Fibroblast of lung (primary cell): ENCODE measurements around the gene PRKCH. TPM values are rescaled to one million over a fixed set of nuclear protein-coding genes. Genes with fewer than 3 reads are reported as not detected.

Experiments used
- DNase-seq, 2 donors: peaks; one replicate each; pipeline versions ENCODE4 v3.0.0 to v3.0.0-alpha.2; 2010; ENCODE audit warnings: low read depth in 2 of 2
- H2AFZ ChIP-seq: 2 replicates; pipeline ENCODE4 v1.5.1; 2012; ENCODE audit warnings: low read length, control low read depth, inconsistent platforms
- H3K27ac ChIP-seq: 2 replicates; pipeline ENCODE4 v1.5.1; 2011; ENCODE audit warnings: low read length, control low read depth; ENCODE audit not compliant: insufficient read depth
- H3K27me3 ChIP-seq: 2 replicates; pipeline ENCODE4 v1.5.1; 2011; ENCODE audit warnings: mild to moderate bottlenecking, low read length; ENCODE audit not compliant: control insufficient read depth, insufficient read depth
- H3K36me3 ChIP-seq: 2 replicates; pipeline ENCODE4 v1.5.1; 2011; ENCODE audit warnings: low read length; ENCODE audit not compliant: control insufficient read depth, insufficient read depth
- H3K4me1 ChIP-seq: 2 replicates; pipeline ENCODE4 v1.5.1; 2011; ENCODE audit warnings: low read length; ENCODE audit not compliant: control insufficient read depth, insufficient read depth; ENCODE audit errors: extremely low read depth
- H3K4me2 ChIP-seq: 2 replicates; pipeline ENCODE4 v1.5.1; 2011; ENCODE audit warnings: low read length, control low read depth; ENCODE audit not compliant: insufficient read depth; ENCODE audit errors: extremely low read depth
- H3K4me3 ChIP-seq, 4 experiments: fragments of 200-600 bp in 1 of 4; sonication (generic) in 1 of 4; replicated peaks in 1 of 4; 2 replicates each; pipeline ENCODE4 v1.5.1; 2011 to 2016; ENCODE audit warnings: low read length in 4 of 4, low read depth in 3 of 4, mild to moderate bottlenecking in 3 of 4, control low read depth in 2 of 4, inconsistent platforms in 1 of 4, mixed read lengths in 1 of 4; ENCODE audit not compliant: insufficient read depth in 1 of 4; ENCODE audit errors: control extremely low read depth in 1 of 4
- H3K79me2 ChIP-seq: 2 replicates; pipeline ENCODE4 v1.5.1; 2012; ENCODE audit warnings: mild to moderate bottlenecking, low read length, inconsistent platforms; ENCODE audit not compliant: control insufficient read depth, insufficient read depth
- H3K9ac ChIP-seq: 2 replicates; pipeline ENCODE4 v1.5.1; 2011; ENCODE audit warnings: mild to moderate bottlenecking, low read length, control low read depth; ENCODE audit not compliant: insufficient read depth
- H3K9me3 ChIP-seq: 2 replicates; pipeline ENCODE4 v1.5.1; 2012; ENCODE audit warnings: low read depth, low read length; ENCODE audit not compliant: control insufficient read depth, insufficient read depth
- H4K20me1 ChIP-seq: 2 replicates; pipeline ENCODE4 v1.5.1; 2011; ENCODE audit warnings: low read length; ENCODE audit not compliant: control insufficient read depth, insufficient read depth; ENCODE audit errors: extremely low read depth
- EZH2 ChIP-seq: IDR thresholded peaks from 2 replicates; pipeline ENCODE4 v1.5.1; 2012; ENCODE audit warnings: low read length, control low read depth, mild to moderate bottlenecking; ENCODE audit errors: missing control alignments
- polyA plus RNA-seq, 2 donors: library from polyadenylated mRNA; depleted of rRNA in 1 of 2; stranded (reverse) in 1 of 2; unstranded in 1 of 2; fragments of >200 nt; gene quantifications; 2 replicates each; pipeline ENCODE4 v1.2.1, GENCODE V29; 2011 to 2012; ENCODE audit warnings: missing spikeins in 1 of 2
- total RNA-seq: library from RNA; depleted of rRNA; stranded (reverse); fragments of >200 nt; gene quantifications from 2 replicates; pipeline ENCODE4 v1.2.1, GENCODE V29; 2014
- TF ChIP-seq, protein P1 (sequence below), 2 donors: IDR thresholded peaks in 1 of 2; conservative IDR thresholded peaks in 1 of 2; 1 replicate in 1 of 2; 2 replicates in 1 of 2; pipeline ENCODE4 v1.5.1; 2011 to 2012; ENCODE audit warnings: low read length in 2 of 2, control low read depth in 1 of 2, inconsistent platforms in 1 of 2, low read depth in 1 of 2, mild to moderate bottlenecking in 1 of 2

The PRKCH gene
- total and polyA plus RNA-seq, 2 donors (not counting 1 experiment from before 2014, with no cell fraction given): 2.9 to 5.4 TPM

DNA sequence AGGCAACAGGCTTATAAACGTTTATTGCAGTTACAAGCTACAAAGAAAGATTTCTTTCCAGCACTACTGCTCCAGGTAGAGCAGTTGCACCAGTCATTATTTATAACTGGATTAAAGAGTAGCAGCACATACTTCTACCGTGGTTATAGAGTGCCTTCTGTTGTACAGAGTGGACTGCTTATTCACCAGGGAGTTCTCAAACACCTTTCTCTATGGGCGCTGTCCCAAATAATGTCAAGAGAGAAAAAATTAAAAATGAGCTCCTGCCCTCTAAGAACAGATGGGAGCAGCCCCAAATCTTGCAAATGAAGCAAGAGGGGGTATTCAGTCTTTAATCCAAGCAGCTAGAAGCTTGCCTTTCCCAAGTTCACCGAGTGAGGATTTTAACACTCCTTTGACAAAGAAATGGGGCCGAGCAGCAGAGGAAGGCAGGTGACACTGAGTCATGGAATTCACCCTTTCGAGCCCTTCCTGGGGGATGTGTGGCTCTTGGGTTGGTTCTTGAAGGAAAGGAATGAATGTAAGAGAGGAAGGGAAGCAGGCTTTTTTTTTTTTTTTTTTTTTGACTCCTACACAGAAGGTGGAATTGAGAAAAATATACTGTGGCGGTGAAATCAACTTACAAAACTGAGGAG, 181.2 kb downstream of the PRKCH start:
- no peak overlapping the region for H2AFZ ChIP-seq
- H3K36me3 ChIP-seq: no peaks in the 10 kb centered on the region
- H3K4me3 ChIP-seq: no peak overlapping the region
- no peaks in the 10 kb centered on the region for H3K4me1 ChIP-seq
- TF ChIP-seq, protein P1, sequence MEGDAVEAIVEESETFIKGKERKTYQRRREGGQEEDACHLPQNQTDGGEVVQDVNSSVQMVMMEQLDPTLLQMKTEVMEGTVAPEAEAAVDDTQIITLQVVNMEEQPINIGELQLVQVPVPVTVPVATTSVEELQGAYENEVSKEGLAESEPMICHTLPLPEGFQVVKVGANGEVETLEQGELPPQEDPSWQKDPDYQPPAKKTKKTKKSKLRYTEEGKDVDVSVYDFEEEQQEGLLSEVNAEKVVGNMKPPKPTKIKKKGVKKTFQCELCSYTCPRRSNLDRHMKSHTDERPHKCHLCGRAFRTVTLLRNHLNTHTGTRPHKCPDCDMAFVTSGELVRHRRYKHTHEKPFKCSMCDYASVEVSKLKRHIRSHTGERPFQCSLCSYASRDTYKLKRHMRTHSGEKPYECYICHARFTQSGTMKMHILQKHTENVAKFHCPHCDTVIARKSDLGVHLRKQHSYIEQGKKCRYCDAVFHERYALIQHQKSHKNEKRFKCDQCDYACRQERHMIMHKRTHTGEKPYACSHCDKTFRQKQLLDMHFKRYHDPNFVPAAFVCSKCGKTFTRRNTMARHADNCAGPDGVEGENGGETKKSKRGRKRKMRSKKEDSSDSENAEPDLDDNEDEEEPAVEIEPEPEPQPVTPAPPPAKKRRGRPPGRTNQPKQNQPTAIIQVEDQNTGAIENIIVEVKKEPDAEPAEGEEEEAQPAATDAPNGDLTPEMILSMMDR (conservative IDR thresholded peaks at IDR 0.05 in 1 of 2, IDR thresholded peaks at IDR 0.05 in 1 of 2; ENCODE audit: low read depth in 1 of 2, low read length in 2 of 2): no peak
- no peak for TF ChIP-seq EZH2
- H3K4me2 ChIP-seq: no peak overlapping the region
- no peaks in the 10 kb centered on the region for H4K20me1 ChIP-seq
- no peak overlapping the region for H3K27ac ChIP-seq
- no peaks in the 10 kb centered on the region for H3K9me3 ChIP-seq
- H3K9ac ChIP-seq: no peak overlapping the region
- peak in 1 of 2 donors; percentile 66 for DNase-seq
- no peaks in the 10 kb centered on the region for H3K27me3 ChIP-seq
- no peaks in the 10 kb centered on the region for H3K79me2 ChIP-seq

DNA sequence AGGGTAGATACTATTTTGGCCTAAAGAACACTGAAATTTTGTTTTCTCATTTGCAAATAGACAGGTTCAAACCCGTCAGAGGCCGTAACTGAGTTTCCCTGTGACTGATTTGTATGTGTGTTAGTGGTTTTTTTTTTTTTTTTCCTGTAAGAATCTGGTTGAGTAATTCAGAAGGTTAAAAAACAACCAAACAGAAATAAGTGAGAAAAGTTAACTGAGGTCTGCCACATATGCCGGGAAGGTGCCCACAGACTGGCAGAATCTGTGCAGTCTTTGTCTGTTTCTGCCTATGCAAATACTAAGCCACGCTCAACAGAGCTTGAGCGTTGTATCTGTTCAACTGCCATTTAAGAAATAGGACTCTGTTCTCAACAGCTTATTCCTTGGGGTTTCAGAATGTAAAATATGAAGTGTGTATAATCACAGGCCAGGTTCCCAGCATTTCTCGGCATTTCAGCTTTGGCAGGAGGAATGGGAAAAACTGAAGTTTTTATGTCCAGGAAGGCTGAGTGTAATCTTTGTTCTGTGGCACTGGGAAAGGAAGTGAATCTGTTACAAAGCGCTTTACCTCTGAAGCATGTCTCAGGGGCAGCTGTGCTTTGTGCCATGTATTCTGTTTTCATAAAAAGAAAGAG, 181.9 kb downstream of the PRKCH start:
- H3K9ac ChIP-seq: no peak overlapping the region

DNA sequence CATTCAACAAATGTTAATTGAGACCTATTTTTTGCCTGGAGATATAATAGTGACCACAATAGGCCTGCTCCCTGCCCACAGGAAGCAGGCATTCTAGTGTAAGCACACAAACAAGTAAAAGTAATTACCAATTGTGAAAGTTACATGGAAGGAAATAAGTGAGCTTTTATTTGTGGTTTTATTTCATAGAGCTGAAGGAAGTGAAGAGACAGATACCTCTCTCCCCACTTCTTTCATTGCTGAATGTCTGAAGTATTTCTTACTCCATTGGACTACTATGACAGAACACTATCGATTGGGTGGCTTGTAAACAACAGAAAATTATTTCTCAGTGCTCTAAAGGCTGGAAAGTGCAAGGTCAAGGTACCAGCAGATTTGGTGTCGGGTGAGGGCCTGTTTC, 183.5 kb downstream of the PRKCH start:
- Histone ChIP-seq H3K27me3 (no peaks in the 10 kb centered on the region), H3K27ac (no peak overlapping the region)
- TF ChIP-seq, protein P1 (conservative IDR thresholded peaks at IDR 0.05 in 1 of 2, IDR thresholded peaks at IDR 0.05 in 1 of 2; ENCODE audit: low read depth in 1 of 2, low read length in 2 of 2): no peak
- no peak for TF ChIP-seq EZH2

More for the DNA sequence above, 181.9 kb downstream of the PRKCH start:
- DNase-seq: peak in 1 of 2 donors; percentile 73
- H3K27me3 ChIP-seq: no peaks in the 10 kb centered on the region
- TF ChIP-seq, protein P1 (conservative IDR thresholded peaks at IDR 0.05 in 1 of 2, IDR thresholded peaks at IDR 0.05 in 1 of 2; ENCODE audit: low read depth in 1 of 2, low read length in 2 of 2): no peak
- no peak for TF ChIP-seq EZH2
- H4K20me1 ChIP-seq: no peaks in the 10 kb centered on the region
- no peaks in the 10 kb centered on the region for H3K36me3 ChIP-seq
- H2AFZ ChIP-seq: peak overlapping the region; percentile 14
- peak overlapping the region; percentile 29 for H3K4me2 ChIP-seq
- no peaks in the 10 kb centered on the region for H3K9me3 ChIP-seq
- H3K4me3 ChIP-seq: no peak overlapping the region
- H3K4me1 ChIP-seq: no peaks in the 10 kb centered on the region
- H3K27ac ChIP-seq: no peak overlapping the region
- H3K79me2 ChIP-seq: no peaks in the 10 kb centered on the region

More for the DNA sequence above, 183.5 kb downstream of the PRKCH start:
- Histone ChIP-seq H3K4me2 (no peak overlapping the region), H3K9ac (no peak overlapping the region), H3K4me1 (no peaks in the 10 kb centered on the region), H2AFZ (no peak overlapping the region), H4K20me1 (no peaks in the 10 kb centered on the region), H3K36me3 (no peaks in the 10 kb centered on the region), H3K4me3 (no peak overlapping the region), H3K79me2 (no peaks in the 10 kb centered on the region), H3K9me3 (no peaks in the 10 kb centered on the region)
- no peak for DNase-seq
